Measurements from ENCODE around the gene CFAP52.

GRCh38 chr17:9672691-9673090 lies 96.2 kb downstream of the CFAP52 start:
- TF ChIP-seq TCF7L2 (IDR thresholded peaks at IDR 0.05; ENCODE audit: borderline replicate concordance, extremely low read depth, insufficient read depth, insufficient read length) (no peak), CTCF (IDR thresholded peaks at IDR 0.05 in 2 of 3, conservative IDR thresholded peaks at IDR 0.05 in 1 of 3; ENCODE audit: borderline replicate concordance in 1 of 3, insufficient read depth in 1 of 3, low read depth in 2 of 3, low read length in 2 of 3) (no peak), ZNF274 (IDR thresholded peaks at IDR 0.05; ENCODE audit: low read depth, low read length) (no peak), EZH2 (IDR thresholded peaks at IDR 0.05) (no peak), SIN3A (IDR thresholded peaks at IDR 0.05; ENCODE audit: low read depth) (no peak), REST (IDR thresholded peaks at IDR 0.05; ENCODE audit: low read depth) (no peak), SP1 (IDR thresholded peaks at IDR 0.05; ENCODE audit: low read depth) (no peak), POLR2A (IDR thresholded peaks at IDR 0.05; ENCODE audit: borderline replicate concordance, extremely low read depth, insufficient read depth, insufficient read length) (no peak), EZH2phosphoT487 (IDR thresholded peaks at IDR 0.05; ENCODE audit: borderline replicate concordance) (no peak), POLR2AphosphoS5 (IDR thresholded peaks at IDR 0.05; ENCODE audit: low read depth, low read length) (no peak), YY1 (IDR thresholded peaks at IDR 0.05; ENCODE audit: extremely low read depth, insufficient replicate concordance, low read depth, low read length) (no peak), EGR1 (IDR thresholded peaks at IDR 0.05; ENCODE audit: low read depth) (no peak), RAD21 (IDR thresholded peaks at IDR 0.05; ENCODE audit: low read depth) (no peak)
- TF ChIP-seq, protein P1, sequence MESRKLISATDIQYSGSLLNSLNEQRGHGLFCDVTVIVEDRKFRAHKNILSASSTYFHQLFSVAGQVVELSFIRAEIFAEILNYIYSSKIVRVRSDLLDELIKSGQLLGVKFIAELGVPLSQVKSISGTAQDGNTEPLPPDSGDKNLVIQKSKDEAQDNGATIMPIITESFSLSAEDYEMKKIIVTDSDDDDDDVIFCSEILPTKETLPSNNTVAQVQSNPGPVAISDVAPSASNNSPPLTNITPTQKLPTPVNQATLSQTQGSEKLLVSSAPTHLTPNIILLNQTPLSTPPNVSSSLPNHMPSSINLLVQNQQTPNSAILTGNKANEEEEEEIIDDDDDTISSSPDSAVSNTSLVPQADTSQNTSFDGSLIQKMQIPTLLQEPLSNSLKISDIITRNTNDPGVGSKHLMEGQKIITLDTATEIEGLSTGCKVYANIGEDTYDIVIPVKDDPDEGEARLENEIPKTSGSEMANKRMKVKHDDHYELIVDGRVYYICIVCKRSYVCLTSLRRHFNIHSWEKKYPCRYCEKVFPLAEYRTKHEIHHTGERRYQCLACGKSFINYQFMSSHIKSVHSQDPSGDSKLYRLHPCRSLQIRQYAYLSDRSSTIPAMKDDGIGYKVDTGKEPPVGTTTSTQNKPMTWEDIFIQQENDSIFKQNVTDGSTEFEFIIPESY (IDR thresholded peaks at IDR 0.05; ENCODE audit: extremely low read depth, insufficient replicate concordance, low read length): no peak
